Trophoblast cell (in vitro differentiated cells and primary cell): ENCODE measurements around the gene PPEF2.
A peak's percentile ranks its signal among the peaks of the same experiment; 100 is the strongest.

ENCODE experiments used
- DNase-seq, 2 donors: peaks; one replicate each; pipeline ENCODE4 v3.0.0-alpha.2; 2016
- H2AFZ ChIP-seq: 2 replicates; pipeline ENCODE4 v1.6.1; 2013; ENCODE audit warnings: low read length, moderate library complexity, mild to moderate bottlenecking; ENCODE audit not compliant: insufficient read depth, poor library complexity
- H2AK5ac ChIP-seq: 2 replicates; pipeline ENCODE4 v1.6.1; 2013; ENCODE audit warnings: mild to moderate bottlenecking, low read length
- H2BK120ac ChIP-seq: 2 replicates; pipeline ENCODE4 v1.6.1; 2013; ENCODE audit warnings: low read length, mild to moderate bottlenecking, moderate library complexity; ENCODE audit not compliant: insufficient read depth, poor library complexity
- H2BK12ac ChIP-seq: 2 replicates; pipeline ENCODE4 v1.6.1; 2013; ENCODE audit warnings: mild to moderate bottlenecking, low read length, moderate library complexity
- H2BK5ac ChIP-seq: 2 replicates; pipeline ENCODE4 v1.6.1; 2013; ENCODE audit warnings: low read length, low read depth, moderate library complexity, mild to moderate bottlenecking; ENCODE audit not compliant: poor library complexity
- H3K14ac ChIP-seq: 2 replicates; pipeline ENCODE4 v1.6.1; 2013; ENCODE audit warnings: mild to moderate bottlenecking, low read length
- H3K18ac ChIP-seq: 2 replicates; pipeline ENCODE4 v1.6.1; 2013; ENCODE audit warnings: mild to moderate bottlenecking, low read length
- H3K23ac ChIP-seq: 2 replicates; pipeline ENCODE4 v1.6.1; 2013; ENCODE audit warnings: low read length
- H3K27ac ChIP-seq: 2 replicates; pipeline ENCODE4 v1.5.1; 2013; ENCODE audit warnings: low read depth, mild to moderate bottlenecking, inconsistent platforms, low read length, moderate library complexity
- H3K27me3 ChIP-seq: 2 replicates; pipeline ENCODE4 v1.6.1; 2013; ENCODE audit warnings: inconsistent platforms, mild to moderate bottlenecking, low read length, moderate library complexity; ENCODE audit not compliant: insufficient read depth
- H3K36me3 ChIP-seq, 2 experiments: 1 replicate in 1 of 2; 2 replicates in 1 of 2; pipeline ENCODE4 v1.6.1; 2013; ENCODE audit warnings: low read length in 2 of 2, mild to moderate bottlenecking in 2 of 2, moderate library complexity in 1 of 2; ENCODE audit not compliant: insufficient read depth in 2 of 2, control insufficient read depth in 1 of 2
- H3K4ac ChIP-seq: 2 replicates; pipeline ENCODE4 v1.6.1; 2013; ENCODE audit warnings: low read depth, mild to moderate bottlenecking, low read length, moderate library complexity
- H3K4me1 ChIP-seq, 2 experiments: 1 replicate in 1 of 2; 2 replicates in 1 of 2; pipeline ENCODE4 v1.6.1; 2013; ENCODE audit warnings: low read length in 2 of 2, mild to moderate bottlenecking in 2 of 2, moderate library complexity in 1 of 2; ENCODE audit not compliant: insufficient read depth in 2 of 2, control insufficient read depth in 1 of 2
- H3K4me2 ChIP-seq: 2 replicates; pipeline ENCODE4 v1.6.1; 2013; ENCODE audit warnings: inconsistent platforms, mild to moderate bottlenecking, low read length, moderate library complexity
- H3K4me3 ChIP-seq: 2 replicates; pipeline ENCODE4 v1.5.1; 2013; ENCODE audit warnings: mild to moderate bottlenecking, low read depth, low read length, inconsistent platforms
- H3K79me1 ChIP-seq: one replicate; pipeline ENCODE4 v1.6.1; 2013; ENCODE audit warnings: low read length
- H3K79me2 ChIP-seq: 2 replicates; pipeline ENCODE4 v1.6.1; 2013; ENCODE audit warnings: low read length, mild to moderate bottlenecking; ENCODE audit not compliant: control insufficient read depth, insufficient read depth, poor library complexity
- H3K9ac ChIP-seq: 2 replicates; pipeline ENCODE4 v1.6.1; 2013; ENCODE audit warnings: mild to moderate bottlenecking, low read length
- H3K9me3 ChIP-seq: 2 replicates; pipeline ENCODE4 v1.6.1; 2013; ENCODE audit warnings: low read depth, mild to moderate bottlenecking, control low read depth, inconsistent platforms, low read length; ENCODE audit not compliant: insufficient read depth
- H4K12ac ChIP-seq: 2 replicates; pipeline ENCODE4 v1.6.1; 2013; ENCODE audit warnings: low read depth, mild to moderate bottlenecking, low read length, moderate library complexity
- H4K8ac ChIP-seq: 2 replicates; pipeline ENCODE4 v1.6.1; 2013; ENCODE audit warnings: low read depth, mild to moderate bottlenecking, low read length, moderate library complexity
- H4K91ac ChIP-seq: one replicate; pipeline ENCODE4 v1.6.1; 2013; ENCODE audit warnings: low read depth, mild to moderate bottlenecking, low read length, moderate library complexity
- WGBS: extraction: QIAGEN DNeasy Blood & Tissue Kit; methylation state at CpG from one replicate; pipeline ENCODE4 v1.1.7; 2013; ENCODE audit warnings: missing lambda C conversion rate; ENCODE audit not compliant: insufficient read length, insufficient coverage; ENCODE audit errors: extremely low coverage; 5-methylcytosine and 5-hydroxymethylcytosine counted together

The PPEF2 gene

DNA sequence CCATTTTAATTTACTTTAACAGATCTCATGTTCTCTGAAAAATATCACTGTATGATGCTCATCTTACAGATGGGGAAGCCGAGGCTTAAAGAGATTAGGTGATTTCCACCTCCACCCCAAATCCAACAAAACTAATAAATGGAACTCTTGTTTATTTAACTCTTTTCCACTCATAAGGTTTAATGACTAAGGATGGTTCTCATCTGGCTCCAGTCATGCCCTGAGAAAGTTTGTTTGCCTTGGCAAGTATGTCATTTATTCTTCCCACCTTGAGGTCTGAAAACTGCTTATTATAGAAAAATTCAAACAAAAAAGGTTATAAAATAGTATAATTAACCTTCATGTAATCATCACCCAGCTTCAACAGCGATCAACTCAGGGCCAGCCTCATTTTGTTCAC lies 56.3 kb downstream of the PPEF2 start:
- H4K12ac ChIP-seq: no peak overlapping the region
- no peaks in the 10 kb centered on the region for H3K9me3 ChIP-seq
- no peak overlapping the region for H2BK120ac ChIP-seq
- H2AFZ ChIP-seq: no peak overlapping the region
- H3K79me1 ChIP-seq: peaks cover 5% of the 10 kb centered on the region
- H3K9ac ChIP-seq: no peak overlapping the region
- H3K14ac ChIP-seq: no peak overlapping the region
- no peak overlapping the region for H4K91ac ChIP-seq
- no peak overlapping the region for H3K23ac ChIP-seq
- H2BK5ac ChIP-seq: no peak overlapping the region
- no peaks in the 10 kb centered on the region for H3K36me3 ChIP-seq
- no peak overlapping the region for H3K18ac ChIP-seq
- H3K27ac ChIP-seq: no peak overlapping the region
- H4K8ac ChIP-seq: no peak overlapping the region
- peaks cover 4 to 10% of the 10 kb centered on the region in 2 experiments for H3K4me1 ChIP-seq
- no CpG with 5 or more reads among the region's 2 CpGs for WGBS
- no peaks in the 10 kb centered on the region for H3K27me3 ChIP-seq
- no peak overlapping the region for H2AK5ac ChIP-seq
- no peak overlapping the region for H3K4me2 ChIP-seq
- no peaks in the 10 kb centered on the region for H3K79me2 ChIP-seq
- no peak overlapping the region for H2BK12ac ChIP-seq
- no peak for DNase-seq
- H3K4ac ChIP-seq: no peak overlapping the region
- H3K4me3 ChIP-seq: no peak overlapping the region

DNA sequence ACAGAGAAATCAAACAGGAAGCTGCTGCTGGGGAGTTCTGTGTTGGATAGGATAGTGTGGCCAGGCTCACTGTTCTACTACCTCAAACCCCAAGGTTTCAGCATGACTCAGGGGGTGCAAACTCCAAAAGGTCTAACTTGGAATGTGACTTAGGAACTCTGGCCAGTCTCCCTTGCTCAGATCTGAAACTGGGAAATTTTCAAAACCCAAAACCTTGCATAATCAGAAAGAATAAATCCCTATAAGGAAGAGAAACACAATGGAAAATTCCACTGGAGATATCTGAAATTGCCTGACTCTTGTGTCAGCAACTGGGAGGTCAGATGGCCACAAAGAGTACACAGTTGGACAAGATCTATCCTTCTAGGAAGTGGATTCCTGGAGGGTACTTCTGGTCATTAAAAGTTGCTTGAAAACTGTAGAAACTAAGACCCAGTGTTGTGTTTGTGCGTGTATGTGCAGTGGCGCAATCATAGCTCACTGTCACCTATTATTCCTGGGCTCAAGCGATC lies 58.0 kb downstream of the PPEF2 start:
- Histone ChIP-seq H3K4me2 (no peak overlapping the region), H3K27ac (peak overlapping the region; percentile 28), H2AFZ (peak overlapping the region; percentile 35), H3K79me1 (peaks cover 5% of the 10 kb centered on the region), H3K9me3 (no peaks in the 10 kb centered on the region), H4K91ac (no peak overlapping the region), H3K36me3 (no peaks in the 10 kb centered on the region), H4K8ac (no peak overlapping the region), H3K79me2 (no peaks in the 10 kb centered on the region), H4K12ac (no peak overlapping the region), H3K18ac (no peak overlapping the region), H2AK5ac (no peak overlapping the region), H3K14ac (no peak overlapping the region), H3K23ac (no peak overlapping the region), H3K4me3 (no peak overlapping the region), H2BK12ac (peak overlapping the region; percentile 52), H2BK120ac (no peak overlapping the region), H3K4ac (no peak overlapping the region), H3K4me1 (peaks cover 4 to 10% of the 10 kb centered on the region in 2 experiments), H2BK5ac (no peak overlapping the region), H3K9ac (no peak overlapping the region), H3K27me3 (no peaks in the 10 kb centered on the region)
- no CpG with 5 or more reads among the region's 3 CpGs for WGBS
- DNase-seq: peak in 1 of 2 donors; percentile 64

DNA sequence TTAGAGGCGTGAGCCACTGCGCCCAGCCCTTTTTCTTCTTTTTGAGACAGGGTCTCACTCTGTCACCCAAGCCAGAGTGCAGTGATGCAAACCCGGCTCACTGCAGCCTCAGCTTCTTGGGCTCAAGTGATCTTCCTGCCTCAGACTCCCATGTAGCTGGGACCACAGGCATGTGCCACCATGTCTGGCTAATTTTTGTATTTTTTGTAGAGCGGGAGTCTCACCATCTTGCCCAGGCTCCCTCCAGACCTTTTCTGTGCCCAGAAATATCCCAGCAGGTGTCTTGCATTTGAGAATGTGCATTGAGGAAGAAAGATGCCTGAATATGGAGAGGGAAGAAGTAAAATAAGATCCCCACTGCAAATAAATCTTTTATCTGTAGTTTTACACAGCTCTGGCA lies 58.7 kb downstream of the PPEF2 start:
- Histone ChIP-seq H2BK120ac (peak overlapping the region; percentile 8), H4K12ac (no peak overlapping the region), H2AFZ (no peak overlapping the region), H2BK12ac (no peak overlapping the region), H3K27ac (no peak overlapping the region), H3K79me1 (peaks cover 5% of the 10 kb centered on the region), H4K91ac (no peak overlapping the region), H3K4me2 (no peak overlapping the region), H3K23ac (no peak overlapping the region), H3K4me1 (peaks cover 4 to 11% of the 10 kb centered on the region in 2 experiments), H4K8ac (no peak overlapping the region), H3K4me3 (no peak overlapping the region), H2BK5ac (no peak overlapping the region), H3K4ac (no peak overlapping the region), H3K18ac (no peak overlapping the region), H2AK5ac (no peak overlapping the region), H3K36me3 (no peaks in the 10 kb centered on the region), H3K79me2 (no peaks in the 10 kb centered on the region), H3K27me3 (no peaks in the 10 kb centered on the region), H3K14ac (no peak overlapping the region), H3K9me3 (no peaks in the 10 kb centered on the region), H3K9ac (no peak overlapping the region)
- DNase-seq: no peak
- no CpG with 5 or more reads among the region's 4 CpGs for WGBS

DNA sequence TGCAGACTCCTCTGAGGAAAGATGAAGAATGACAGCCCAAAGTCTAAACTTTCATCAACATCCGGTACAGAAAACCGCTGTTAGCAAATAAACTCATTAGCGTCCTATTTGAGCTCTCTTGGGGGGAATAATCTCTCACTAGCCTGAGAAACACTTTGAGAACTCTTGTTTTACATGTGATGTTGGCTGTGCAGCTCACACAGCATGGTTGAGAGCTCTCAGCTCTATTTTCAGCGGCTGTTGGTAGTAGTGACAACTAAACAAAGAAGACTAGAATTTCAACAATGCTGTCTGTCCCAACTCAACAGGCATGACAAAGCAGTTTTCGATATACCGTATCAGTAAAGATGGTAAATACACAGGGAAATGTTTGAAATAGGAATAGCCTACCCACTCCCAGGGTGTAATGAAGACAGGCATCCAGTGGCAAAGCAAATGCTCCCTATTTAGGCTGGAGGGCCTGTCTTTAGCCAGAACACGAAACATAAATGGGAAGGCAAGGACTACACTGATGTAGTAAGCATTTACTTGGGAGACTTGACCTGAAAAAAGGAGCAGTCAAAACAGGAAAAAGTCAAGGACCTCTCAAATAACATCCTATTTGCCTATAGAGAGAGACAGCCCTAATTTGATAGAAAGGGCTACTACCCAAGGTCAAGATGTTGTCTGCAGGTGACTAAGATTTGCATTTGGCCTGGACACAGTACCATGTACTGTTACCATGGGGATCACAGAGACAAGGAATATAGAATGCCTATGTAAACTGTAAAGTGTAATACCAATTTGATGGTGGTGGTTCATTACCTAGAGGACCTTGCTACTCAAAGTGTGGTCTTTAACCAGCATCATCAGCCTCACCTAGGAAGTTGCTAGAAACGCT lies 60.4 kb downstream of the PPEF2 start:
- H3K14ac ChIP-seq: no peak overlapping the region
- no peak overlapping the region for H3K9ac ChIP-seq
- H2BK12ac ChIP-seq: no peak overlapping the region
- H3K36me3 ChIP-seq: no peaks in the 10 kb centered on the region
- no peaks in the 10 kb centered on the region for H3K79me2 ChIP-seq
- no peak overlapping the region for H3K4me2 ChIP-seq
- no CpG with 5 or more reads among the region's 8 CpGs for WGBS
- H2BK5ac ChIP-seq: peak overlapping the region; percentile 28
- no peak overlapping the region for H3K27ac ChIP-seq
- H2AK5ac ChIP-seq: no peak overlapping the region
- H4K8ac ChIP-seq: no peak overlapping the region
- peak overlapping the region; percentile 62 for H2BK120ac ChIP-seq
- H3K79me1 ChIP-seq: peaks cover 5% of the 10 kb centered on the region
- DNase-seq: peak in 1 of 2 donors; percentile 71
- H4K91ac ChIP-seq: no peak overlapping the region
- H2AFZ ChIP-seq: no peak overlapping the region
- no peak overlapping the region for H4K12ac ChIP-seq
- H3K4me3 ChIP-seq: no peak overlapping the region
- H3K9me3 ChIP-seq: no peaks in the 10 kb centered on the region
- peaks cover 4 to 11% of the 10 kb centered on the region in 2 experiments for H3K4me1 ChIP-seq
- H3K27me3 ChIP-seq: no peaks in the 10 kb centered on the region
- no peak overlapping the region for H3K23ac ChIP-seq
- H3K18ac ChIP-seq: no peak overlapping the region
- no peak overlapping the region for H3K4ac ChIP-seq
